SU-DHL-6 (cell line): ENCODE measurements around the gene ZNF423.

Experiments used
- EZH2phosphoT487 ChIP-seq: fragments of 200-600 bp; sonication (generic), shearing (Covaris generic); conservative IDR thresholded peaks from 2 replicates; pipeline ENCODE4 v1.6.1; 2018; ENCODE audit warnings: mild to moderate bottlenecking, antibody characterized with exemption, low read length, moderate library complexity, mixed read lengths
- TF ChIP-seq, protein P1 (sequence below): fragments of 200-600 bp; sonication (generic); IDR thresholded peaks from one replicate; pipeline ENCODE4 v1.5.1; 2017; ENCODE audit warnings: antibody characterized with exemption, mild to moderate bottlenecking, low read length, moderate library complexity; ENCODE audit not compliant: insufficient read depth, poor library complexity, severe bottlenecking

DNA sequence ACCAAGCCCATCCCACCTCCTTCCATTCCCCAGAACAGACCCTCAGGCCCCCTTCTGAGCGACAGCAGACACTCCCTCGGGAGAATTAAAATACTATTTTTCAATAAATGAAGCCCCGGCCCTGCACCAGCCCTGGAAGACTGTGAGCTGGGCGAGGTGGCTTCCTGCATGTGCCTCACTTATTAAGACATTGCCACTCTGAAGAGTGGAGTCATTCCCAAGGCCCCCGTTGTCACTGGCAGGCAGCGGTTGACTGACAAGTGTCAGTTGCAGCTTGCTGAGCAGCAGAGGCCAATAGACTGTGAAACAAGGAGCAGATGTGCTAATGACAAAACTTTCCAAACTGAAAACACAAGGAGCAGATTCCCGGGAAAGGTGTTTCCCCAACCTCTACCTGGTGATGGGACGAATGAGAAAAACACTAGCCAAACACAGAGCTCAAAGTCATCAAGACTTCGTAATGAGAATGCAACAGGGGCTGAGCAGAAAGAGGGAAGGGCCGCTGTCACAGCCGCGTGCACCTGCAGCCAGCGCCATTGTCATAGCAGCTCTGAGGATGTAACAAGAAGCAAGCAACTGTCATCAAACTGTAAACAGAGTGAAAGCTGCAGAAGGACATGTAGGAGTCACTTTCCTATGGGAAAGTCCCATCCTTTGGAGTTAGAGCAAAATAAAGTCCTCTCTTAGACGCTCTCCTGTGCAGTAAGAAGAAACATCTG is 250.2 kb downstream of the ZNF423 start:
- TF ChIP-seq, protein P1, sequence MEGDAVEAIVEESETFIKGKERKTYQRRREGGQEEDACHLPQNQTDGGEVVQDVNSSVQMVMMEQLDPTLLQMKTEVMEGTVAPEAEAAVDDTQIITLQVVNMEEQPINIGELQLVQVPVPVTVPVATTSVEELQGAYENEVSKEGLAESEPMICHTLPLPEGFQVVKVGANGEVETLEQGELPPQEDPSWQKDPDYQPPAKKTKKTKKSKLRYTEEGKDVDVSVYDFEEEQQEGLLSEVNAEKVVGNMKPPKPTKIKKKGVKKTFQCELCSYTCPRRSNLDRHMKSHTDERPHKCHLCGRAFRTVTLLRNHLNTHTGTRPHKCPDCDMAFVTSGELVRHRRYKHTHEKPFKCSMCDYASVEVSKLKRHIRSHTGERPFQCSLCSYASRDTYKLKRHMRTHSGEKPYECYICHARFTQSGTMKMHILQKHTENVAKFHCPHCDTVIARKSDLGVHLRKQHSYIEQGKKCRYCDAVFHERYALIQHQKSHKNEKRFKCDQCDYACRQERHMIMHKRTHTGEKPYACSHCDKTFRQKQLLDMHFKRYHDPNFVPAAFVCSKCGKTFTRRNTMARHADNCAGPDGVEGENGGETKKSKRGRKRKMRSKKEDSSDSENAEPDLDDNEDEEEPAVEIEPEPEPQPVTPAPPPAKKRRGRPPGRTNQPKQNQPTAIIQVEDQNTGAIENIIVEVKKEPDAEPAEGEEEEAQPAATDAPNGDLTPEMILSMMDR, result no peak
- TF ChIP-seq EZH2phosphoT487, result no peak
